OCI-LY7 (cell line): ENCODE measurements around the gene COL4A5. TPM values are rescaled to one million over a fixed set of nuclear protein-coding genes. Genes with fewer than 3 reads are reported as not detected.

Source experiments
- BruUV-seq: library from RNA; stranded (reverse); fragments of 400-500 nt; replicated peaks from 2 replicates; lab custom pipeline; 2021; lab: Mats Ljungman, UMichigan
- CTCF ChIA-PET: fragments of 300-600 bp; sonication (Branson Sonifier 250); formaldehyde crosslinking; loops from one replicate; lab custom pipeline; 2022; ENCODE audit warnings: antibody characterized with exemption; ENCODE audit not compliant: unreplicated experiment; lab: Charles Lee
- POLR2A ChIA-PET: fragments of 300-600 bp; sonication (Branson Sonifier 250); formaldehyde crosslinking; loops from one replicate; lab custom pipeline; 2022; ENCODE audit warnings: antibody characterized with exemption; lab: Charles Lee
- DNase-seq: peaks from one replicate; pipeline ENCODE4 v3.0.0-alpha.2; 2015; ENCODE audit warnings: low spot score
- H2AFZ ChIP-seq: fragments of 200-600 bp; sonication (generic), shearing (Covaris generic); 2 replicates; pipeline ENCODE4 v1.6.1; 2014; ENCODE audit warnings: mild to moderate bottlenecking, antibody characterized with exemption, low read length, moderate library complexity
- H3K27ac ChIP-seq: fragments of 200-600 bp; sonication (generic); 2 replicates; pipeline ENCODE4 v1.5.1; 2014; ENCODE audit warnings: mixed run types, low read depth, mild to moderate bottlenecking, moderate library complexity, low read length, inconsistent platforms; ENCODE audit not compliant: poor library complexity, severe bottlenecking
- H3K36me3 ChIP-seq: fragments of 200-600 bp; sonication (generic); 2 replicates; pipeline ENCODE4 v1.6.1; 2014; ENCODE audit warnings: mild to moderate bottlenecking, antibody characterized with exemption, low read length, moderate library complexity, mixed read lengths; ENCODE audit not compliant: insufficient read depth
- H3K4me1 ChIP-seq: fragments of 200-600 bp; sonication (generic); 2 replicates; pipeline ENCODE4 v1.5.1; 2014; ENCODE audit warnings: mild to moderate bottlenecking, low read length; ENCODE audit not compliant: insufficient read depth, poor library complexity, severe bottlenecking
- H3K4me2 ChIP-seq: fragments of 200-600 bp; sonication (generic); 2 replicates; pipeline ENCODE4 v1.6.1; 2014; ENCODE audit warnings: mild to moderate bottlenecking, low read length
- H3K4me3 ChIP-seq: fragments of 200-600 bp; sonication (generic); 2 replicates; pipeline ENCODE4 v1.5.1; 2014; ENCODE audit warnings: mild to moderate bottlenecking, low read depth, low read length; ENCODE audit not compliant: poor library complexity, severe bottlenecking
- H3K79me2 ChIP-seq: fragments of 200-600 bp; sonication (generic); 2 replicates; pipeline ENCODE4 v1.6.1; 2016; ENCODE audit warnings: low read depth, mild to moderate bottlenecking, low read length, moderate library complexity, mixed read lengths; ENCODE audit not compliant: insufficient read depth
- H3K9me2 ChIP-seq: fragments of 200-600 bp; sonication (generic); 2 replicates; pipeline ENCODE4 v1.6.1; 2016; ENCODE audit warnings: mild to moderate bottlenecking, low read length, mixed read lengths; ENCODE audit not compliant: insufficient read depth
- H3K9me3 ChIP-seq: fragments of 200-600 bp; sonication (generic); 2 replicates; pipeline ENCODE4 v1.6.1; 2014; ENCODE audit warnings: mild to moderate bottlenecking, mixed run types, low read length, mixed read lengths
- H4K20me1 ChIP-seq: fragments of 200-600 bp; sonication (generic); 2 replicates; pipeline ENCODE4 v1.6.1; 2014; ENCODE audit warnings: mild to moderate bottlenecking, antibody characterized with exemption, low read length, moderate library complexity, mixed read lengths; ENCODE audit not compliant: insufficient read depth
- EZH2phosphoT487 ChIP-seq: fragments of 200-600 bp; sonication (generic); IDR thresholded peaks from 2 replicates; pipeline ENCODE4 v1.6.1; 2018; ENCODE audit warnings: low read depth, borderline replicate concordance, mild to moderate bottlenecking, mixed run types, antibody characterized with exemption, low read length, moderate library complexity, mixed read lengths
- intact Hi-C: fragments of 100-400 bp; cut with micrococcal nuclease; formaldehyde crosslinking; loops from one replicate; pipeline ENCODE4 v1.10.0; 2022; ENCODE audit not compliant: unreplicated experiment
- total RNA-seq, 2 experiments: library from RNA; depleted of rRNA in 1 of 2; stranded (reverse); fragments of >200 nt in 1 of 2; shearing (Covaris generic) in 1 of 2; gene quantifications; 2 replicates each; pipeline ENCODE4 v1.2.3, GENCODE V29; 2014 to 2022
- TF ChIP-seq, protein P1 (sequence below): fragments of 200-600 bp; sonication (generic); conservative IDR thresholded peaks from 2 replicates; pipeline ENCODE4 v1.5.1; 2014; ENCODE audit warnings: mild to moderate bottlenecking, antibody characterized with exemption, low read length, moderate library complexity, mixed read lengths

COL4A5 gene
- total RNA-seq, 2 experiments from 2014 or later = not detected

DNA sequence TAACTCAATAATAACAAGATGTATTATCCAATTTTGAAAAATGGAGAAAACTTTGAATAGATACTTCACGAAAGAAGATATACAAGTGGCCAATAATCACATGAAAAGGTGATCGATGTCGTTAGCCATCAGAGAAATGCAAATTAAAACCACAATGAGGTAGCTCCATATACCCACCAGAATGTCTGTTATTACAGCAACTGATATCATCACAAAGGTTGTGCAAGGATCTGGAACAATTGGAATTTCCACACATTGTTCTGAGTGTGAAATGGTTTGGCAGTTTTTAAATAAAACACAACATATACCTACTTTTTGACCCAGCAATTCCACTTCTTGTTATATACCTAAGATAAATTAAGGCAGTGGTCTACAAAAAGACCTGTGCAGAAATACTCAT is 225.1 kb downstream of the COL4A5 start:
- Histone ChIP-seq H3K27ac (no peak overlapping the region), H3K79me2 (no peaks in the 10 kb centered on the region), H3K36me3 (no peaks in the 10 kb centered on the region), H3K4me2 (no peak overlapping the region), H3K4me1 (no peaks in the 10 kb centered on the region), H3K4me3 (no peak overlapping the region), H3K9me2 (no peaks in the 10 kb centered on the region), H3K9me3 (no peaks in the 10 kb centered on the region), H4K20me1 (no peaks in the 10 kb centered on the region), H2AFZ (no peak overlapping the region)
- no TSS peak for BruUV-seq
- DNase-seq = no peak
- ChIA-PET CTCF (no interaction called here), POLR2A (no interaction called here)
- intact Hi-C loops = no loop called here
- TF ChIP-seq, protein P1, sequence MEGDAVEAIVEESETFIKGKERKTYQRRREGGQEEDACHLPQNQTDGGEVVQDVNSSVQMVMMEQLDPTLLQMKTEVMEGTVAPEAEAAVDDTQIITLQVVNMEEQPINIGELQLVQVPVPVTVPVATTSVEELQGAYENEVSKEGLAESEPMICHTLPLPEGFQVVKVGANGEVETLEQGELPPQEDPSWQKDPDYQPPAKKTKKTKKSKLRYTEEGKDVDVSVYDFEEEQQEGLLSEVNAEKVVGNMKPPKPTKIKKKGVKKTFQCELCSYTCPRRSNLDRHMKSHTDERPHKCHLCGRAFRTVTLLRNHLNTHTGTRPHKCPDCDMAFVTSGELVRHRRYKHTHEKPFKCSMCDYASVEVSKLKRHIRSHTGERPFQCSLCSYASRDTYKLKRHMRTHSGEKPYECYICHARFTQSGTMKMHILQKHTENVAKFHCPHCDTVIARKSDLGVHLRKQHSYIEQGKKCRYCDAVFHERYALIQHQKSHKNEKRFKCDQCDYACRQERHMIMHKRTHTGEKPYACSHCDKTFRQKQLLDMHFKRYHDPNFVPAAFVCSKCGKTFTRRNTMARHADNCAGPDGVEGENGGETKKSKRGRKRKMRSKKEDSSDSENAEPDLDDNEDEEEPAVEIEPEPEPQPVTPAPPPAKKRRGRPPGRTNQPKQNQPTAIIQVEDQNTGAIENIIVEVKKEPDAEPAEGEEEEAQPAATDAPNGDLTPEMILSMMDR = no peak
- no peak for TF ChIP-seq EZH2phosphoT487

DNA sequence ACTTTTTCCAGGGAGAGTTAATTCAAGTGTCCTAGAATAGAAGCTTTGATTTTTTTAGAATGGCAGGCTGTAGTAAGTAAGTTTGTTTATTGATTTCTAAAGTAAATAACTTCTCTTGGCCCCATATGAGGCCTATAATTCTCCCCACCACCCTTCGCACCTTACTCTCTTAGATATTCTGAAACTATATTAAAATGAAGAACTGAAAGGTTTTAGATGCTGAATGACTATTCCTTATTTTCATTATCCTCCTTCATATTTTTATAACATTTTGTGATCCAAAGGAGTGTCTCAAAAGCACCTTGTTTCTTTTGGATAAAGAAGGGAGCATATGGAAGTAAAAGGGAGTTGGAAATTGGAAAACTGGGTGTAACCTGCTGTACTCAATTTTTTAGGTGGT is 226.5 kb downstream of the COL4A5 start:
- no peaks in the 10 kb centered on the region for H4K20me1 ChIP-seq
- H3K36me3 ChIP-seq = no peaks in the 10 kb centered on the region
- CTCF ChIA-PET = no interaction called here
- H3K4me3 ChIP-seq = no peak overlapping the region
- no peak for TF ChIP-seq EZH2phosphoT487
- TF ChIP-seq, protein P1 = no peak
- no TSS peak for BruUV-seq
- intact Hi-C loops = no loop called here
- H3K79me2 ChIP-seq = no peaks in the 10 kb centered on the region
- H2AFZ ChIP-seq = no peak overlapping the region
- H3K4me2 ChIP-seq = no peak overlapping the region
- no peaks in the 10 kb centered on the region for H3K4me1 ChIP-seq
- H3K9me3 ChIP-seq = no peaks in the 10 kb centered on the region
- H3K27ac ChIP-seq = no peak overlapping the region
- no peak for DNase-seq
- H3K9me2 ChIP-seq = no peaks in the 10 kb centered on the region
- POLR2A ChIA-PET = no interaction called here

DNA sequence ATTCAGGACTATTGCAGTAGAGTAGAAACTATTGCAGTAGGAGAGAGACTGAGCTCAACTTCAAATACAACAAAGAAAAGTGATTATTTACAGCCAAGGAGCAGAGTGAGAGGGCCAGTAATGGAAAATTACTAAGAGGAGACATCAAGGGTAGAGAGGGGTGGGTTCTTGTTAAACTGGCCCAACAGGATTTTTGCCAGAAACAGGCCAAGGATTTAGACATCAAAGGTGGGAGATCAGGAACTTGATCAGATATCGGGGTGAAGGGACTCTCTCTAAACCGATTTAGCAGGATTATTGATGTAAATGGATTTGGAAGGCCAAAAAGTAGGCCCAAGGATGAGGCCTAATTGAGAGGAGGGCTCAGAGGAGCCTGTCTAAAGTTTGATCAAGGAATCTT is 231.9 kb downstream of the COL4A5 start:
- intact Hi-C loops = no loop called here
- no TSS peak for BruUV-seq
- ChIA-PET CTCF (no interaction called here), POLR2A (interaction anchor here (0.6 kb wide), 1 partner anchor 90 kb away, joined by 3 read pairs; no protein-coding TSS in a partner anchor)
- H3K4me2 ChIP-seq = no peak overlapping the region
- TF ChIP-seq EZH2phosphoT487 = no peak
- TF ChIP-seq, protein P1 = no peak
- no peaks in the 10 kb centered on the region for H3K36me3 ChIP-seq
- no peak for DNase-seq
- H3K79me2 ChIP-seq = no peaks in the 10 kb centered on the region
- no peak overlapping the region for H3K27ac ChIP-seq
- H3K9me2 ChIP-seq = no peaks in the 10 kb centered on the region
- no peaks in the 10 kb centered on the region for H4K20me1 ChIP-seq
- H3K4me1 ChIP-seq = no peaks in the 10 kb centered on the region
- H3K4me3 ChIP-seq = no peak overlapping the region
- no peak overlapping the region for H2AFZ ChIP-seq
- no peaks in the 10 kb centered on the region for H3K9me3 ChIP-seq
